Measurements from ENCODE around the gene SNRNP40.
A peak's percentile ranks its signal among the peaks of the same experiment; 100 is the strongest.
"Not testable (repeated sequence)": the region's sequence is repeated elsewhere in the genome, so short reads cannot be mapped to it uniquely, and the experiment has no call there.

The SNRNP40 gene

GRCh38 chr1:31296486-31297276, at the start of gene SNRNP40, which contains the start of gene ZCCHC17:
Gene SNRNP40, minus strand, starts transcription at chr1:31296788. Its CDS starts 37 bp downstream, at chr1:31296751.
Gene ZCCHC17, plus strand, starts transcription at chr1:31297032. Its CDS starts 13,067 bp downstream, at chr1:31310099.
- peak; percentile 99 for DNase-seq

- no peak for DNase-seq
Observed at GRCh38 chr1:31345635-31346034, 49.0 kb upstream of the SNRNP40 start.

GRCh38 chr1:31344503-31344902, 47.9 kb upstream of the SNRNP40 start:
- DNase-seq: no peak

GRCh38 chr1:31336687-31337467, 40.3 kb upstream of the SNRNP40 start:
- DNase-seq: no peak

- DNase-seq: peak; percentile 11
Observed at GRCh38 chr1:31335007-31335406, 38.4 kb upstream of the SNRNP40 start.

GRCh38 chr1:31327381-31327780, 30.8 kb upstream of the SNRNP40 start:
- DNase-seq: peak; percentile 2

- no peak for DNase-seq
Observed at GRCh38 chr1:31326461-31326860, 29.9 kb upstream of the SNRNP40 start.

GRCh38 chr1:31324992-31325391, 28.4 kb upstream of the SNRNP40 start:
- no peak for DNase-seq

- DNase-seq: no peak
Observed at GRCh38 chr1:31324093-31324492, 27.5 kb upstream of the SNRNP40 start.

GRCh38 chr1:31318146-31318545, 21.6 kb upstream of the SNRNP40 start:
- no peak for DNase-seq

- DNase-seq: no peak
Observed at GRCh38 chr1:31315902-31316301, 19.3 kb upstream of the SNRNP40 start.

- DNase-seq: no peak
Observed at GRCh38 chr1:31310198-31310597, 13.6 kb upstream of the SNRNP40 start.

GRCh38 chr1:31308036-31308435, 11.4 kb upstream of the SNRNP40 start:
- DNase-seq: no peak

- DNase-seq: peak; percentile 55
Observed at GRCh38 chr1:31306278-31306677, 9.7 kb upstream of the SNRNP40 start.

- DNase-seq: peak; percentile 25
Observed at GRCh38 chr1:31302709-31303441, 6.3 kb upstream of the SNRNP40 start.

GRCh38 chr1:31300193-31300592, 3.6 kb upstream of the SNRNP40 start:
- DNase-seq: no peak

GRCh38 chr1:31299365-31299764, 2.8 kb upstream of the SNRNP40 start:
- no peak for DNase-seq

- peak; percentile 20 for DNase-seq
Observed at GRCh38 chr1:31297277-31298247, 974 bp upstream of the SNRNP40 start.

- DNase-seq: no peak
Observed at GRCh38 chr1:31295874-31296485, 608 bp downstream of the SNRNP40 start.

- DNase-seq: no peak
Observed at GRCh38 chr1:31289021-31289420, 7.6 kb downstream of the SNRNP40 start.

- DNase-seq: not testable (repeated sequence)
Observed at GRCh38 chr1:31287791-31288190, 8.8 kb downstream of the SNRNP40 start.

- DNase-seq: not testable (repeated sequence)
Observed at GRCh38 chr1:31282426-31282825, 14.2 kb downstream of the SNRNP40 start.
